Upper lobe of left lung (tissue), 4 donors: ENCODE data around the gene TRMT10C.
"Not testable (repeated sequence)": the region's sequence is repeated elsewhere in the genome, so short reads cannot be mapped to it uniquely, and the experiment has no call there.

Source experiments
- CTCF ChIP-seq, 6 experiments: fragments of 450-650 bp in 4 of 6; fragments of 200-600 bp in 2 of 6; sonication (generic) in 2 of 6; IDR thresholded peaks; one replicate each; pipeline ENCODE4 v1.5.1; 2016 to 2019; ENCODE audit warnings: antibody characterized with exemption in 6 of 6
- EP300 ChIP-seq, 4 donors: sonication (generic); formaldehyde crosslinking; IDR thresholded peaks; one replicate each; pipeline ENCODE4 v1.5.1; 2017; ENCODE audit warnings: antibody characterized with exemption in 4 of 4, control low read depth in 2 of 4
- POLR2A ChIP-seq, 4 donors: fragments of 450-650 bp; IDR thresholded peaks; one replicate each; pipeline ENCODE4 v1.5.1; 2016 to 2017; ENCODE audit warnings: antibody characterized with exemption in 4 of 4, mild to moderate bottlenecking in 2 of 4
- POLR2AphosphoS5 ChIP-seq, 2 donors: sonication (generic); formaldehyde crosslinking; IDR thresholded peaks; one replicate each; pipeline ENCODE4 v1.5.1; 2017; ENCODE audit warnings: antibody characterized with exemption in 2 of 2

GRCh38 chr3:101536955-101537354 is 24.7 kb upstream of the TRMT10C start:
- not testable (repeated sequence) for TF ChIP-seq CTCF, POLR2A, POLR2AphosphoS5, EP300 (IDR thresholded peaks at IDR 0.05)
